ENCODE measurements around the gene POC1B. TPM values are rescaled to one million over a fixed set of nuclear protein-coding genes. Genes with fewer than 3 reads are reported as not detected.

POC1B gene
- total RNA-seq, 3 donors from 2014 or later: 16.0 to 30.4 (median 27.9) TPM

DNA sequence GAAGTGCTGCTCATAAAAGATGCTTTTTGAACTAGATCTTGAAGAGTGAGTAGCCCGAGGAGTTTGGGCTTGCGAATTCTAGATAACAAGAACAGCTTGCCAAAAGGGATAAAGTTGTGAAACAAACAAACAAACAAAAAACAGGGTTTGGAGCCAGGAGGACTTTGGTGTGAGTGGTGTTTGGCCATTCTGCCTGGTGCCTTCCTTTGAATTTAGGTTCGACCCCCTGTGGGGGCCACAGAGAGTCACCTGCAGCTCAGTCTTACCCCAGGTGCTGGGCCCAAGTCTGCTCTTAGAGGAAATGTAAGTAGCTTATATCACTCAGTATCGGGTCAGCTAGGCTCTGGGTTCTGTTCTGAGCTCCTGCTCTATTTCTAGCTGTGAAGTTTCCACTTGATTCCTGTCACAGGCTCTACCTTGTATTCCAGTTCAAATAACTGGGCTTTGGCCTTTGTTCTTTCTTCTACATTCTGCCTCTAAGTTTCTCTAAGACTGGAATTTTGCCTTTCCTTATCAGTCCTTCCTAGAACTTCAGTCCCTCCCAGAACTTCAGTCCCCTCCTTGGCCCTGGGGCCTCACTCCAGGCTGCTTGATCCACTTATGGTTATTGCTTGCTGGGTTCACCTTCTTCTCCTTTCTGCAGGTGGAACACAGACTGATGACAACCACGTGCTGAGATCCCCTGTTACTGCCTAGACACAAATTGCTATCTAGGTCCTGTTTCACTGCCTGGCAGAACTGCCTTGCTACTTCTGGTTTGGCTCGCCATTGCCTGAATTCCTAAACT is 153.1 kb downstream of the POC1B start:
- H3K27ac ChIP-seq: peak overlapping the region; percentile 75 to 82

DNA sequence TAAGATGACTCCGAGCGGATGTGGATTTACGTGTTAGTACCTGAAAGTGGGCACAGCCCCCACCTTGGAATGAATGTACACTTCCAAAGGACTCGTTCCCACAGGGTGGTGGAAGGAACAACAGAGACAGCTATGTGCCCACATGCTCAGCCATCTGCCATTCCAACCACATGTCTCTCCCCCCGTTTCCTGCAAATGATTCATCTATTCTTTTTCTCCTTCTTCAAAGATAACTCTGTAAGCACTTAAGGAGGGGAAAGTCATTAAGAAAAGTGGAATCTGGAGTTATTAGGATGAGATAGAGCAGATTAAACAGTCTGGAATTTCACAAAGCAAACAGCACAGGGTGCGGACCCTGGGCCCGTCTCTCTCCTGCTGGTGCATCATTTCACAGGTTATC is 155.0 kb downstream of the POC1B start:
- intact Hi-C loops (cut with DNase I; ENCODE audit: low total_unique reads): no loop called here
- H3K4me1 ChIP-seq: peaks cover 0 to 3% of the 10 kb centered on the region in 2 donors
- no peaks in the 10 kb centered on the region for H3K27me3 ChIP-seq
- peak overlapping the region; percentile 75 to 82 for H3K27ac ChIP-seq
- TF ChIP-seq POLR2A (IDR thresholded peaks at IDR 0.05) (no peak), POLR2AphosphoS5 (IDR thresholded peaks at IDR 0.05) (peak in 1 of 3 donors; percentile 43)
- TF ChIP-seq, protein P1, sequence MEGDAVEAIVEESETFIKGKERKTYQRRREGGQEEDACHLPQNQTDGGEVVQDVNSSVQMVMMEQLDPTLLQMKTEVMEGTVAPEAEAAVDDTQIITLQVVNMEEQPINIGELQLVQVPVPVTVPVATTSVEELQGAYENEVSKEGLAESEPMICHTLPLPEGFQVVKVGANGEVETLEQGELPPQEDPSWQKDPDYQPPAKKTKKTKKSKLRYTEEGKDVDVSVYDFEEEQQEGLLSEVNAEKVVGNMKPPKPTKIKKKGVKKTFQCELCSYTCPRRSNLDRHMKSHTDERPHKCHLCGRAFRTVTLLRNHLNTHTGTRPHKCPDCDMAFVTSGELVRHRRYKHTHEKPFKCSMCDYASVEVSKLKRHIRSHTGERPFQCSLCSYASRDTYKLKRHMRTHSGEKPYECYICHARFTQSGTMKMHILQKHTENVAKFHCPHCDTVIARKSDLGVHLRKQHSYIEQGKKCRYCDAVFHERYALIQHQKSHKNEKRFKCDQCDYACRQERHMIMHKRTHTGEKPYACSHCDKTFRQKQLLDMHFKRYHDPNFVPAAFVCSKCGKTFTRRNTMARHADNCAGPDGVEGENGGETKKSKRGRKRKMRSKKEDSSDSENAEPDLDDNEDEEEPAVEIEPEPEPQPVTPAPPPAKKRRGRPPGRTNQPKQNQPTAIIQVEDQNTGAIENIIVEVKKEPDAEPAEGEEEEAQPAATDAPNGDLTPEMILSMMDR (IDR thresholded peaks at IDR 0.05): no peak
- H3K9me3 ChIP-seq: no peaks in the 10 kb centered on the region
- peak in 1 of 2 donors; percentile 86 for DNase-seq (ENCODE audit: low spot score in 2 of 2)
- H3K36me3 ChIP-seq: no peaks in the 10 kb centered on the region
- no peak overlapping the region for H3K4me3 ChIP-seq

More for the DNA sequence above, 153.1 kb downstream of the POC1B start:
- Histone ChIP-seq H3K9me3 (no peaks in the 10 kb centered on the region), H3K4me1 (peaks cover 0 to 3% of the 10 kb centered on the region in 2 donors), H3K27me3 (no peaks in the 10 kb centered on the region), H3K4me3 (no peak overlapping the region), H3K36me3 (no peaks in the 10 kb centered on the region)
- intact Hi-C loops (cut with DNase I; ENCODE audit: low total_unique reads): no loop called here
- DNase-seq (ENCODE audit: low spot score in 2 of 2): no peak
- TF ChIP-seq, protein P1 (IDR thresholded peaks at IDR 0.05): no peak
- TF ChIP-seq POLR2AphosphoS5 (IDR thresholded peaks at IDR 0.05) (no peak), POLR2A (IDR thresholded peaks at IDR 0.05) (no peak)

DNA sequence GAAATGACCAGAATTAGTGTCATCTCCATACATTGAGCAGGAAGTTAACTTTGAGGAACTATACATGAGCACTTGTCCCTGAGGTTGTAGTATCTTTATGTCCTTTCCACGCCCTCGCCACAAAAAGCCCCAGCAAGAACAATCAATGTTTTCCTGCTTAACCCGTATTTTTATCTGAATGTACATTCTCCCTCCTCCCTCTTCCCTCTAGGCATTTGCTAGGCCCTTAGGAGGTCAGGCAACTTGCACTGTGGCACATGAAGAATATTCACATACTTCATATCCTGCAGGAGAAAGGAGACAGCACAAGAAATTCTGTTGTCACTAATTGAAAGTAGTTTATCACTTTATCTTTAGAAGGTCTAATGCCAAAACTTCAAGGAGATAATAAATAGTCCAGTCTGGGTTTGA is 155.4 kb downstream of the POC1B start:
- TF ChIP-seq, protein P1 (IDR thresholded peaks at IDR 0.05): no peak
- no peak for TF ChIP-seq POLR2A (IDR thresholded peaks at IDR 0.05)
- no peak for TF ChIP-seq POLR2AphosphoS5 (IDR thresholded peaks at IDR 0.05)
- no peaks in the 10 kb centered on the region for H3K36me3 ChIP-seq
- H3K27me3 ChIP-seq: no peaks in the 10 kb centered on the region
- no peak overlapping the region for H3K4me3 ChIP-seq
- H3K9me3 ChIP-seq: no peaks in the 10 kb centered on the region
- intact Hi-C loops (cut with DNase I; ENCODE audit: low total_unique reads): no loop called here
- no peak for DNase-seq (ENCODE audit: low spot score in 2 of 2)
- H3K27ac ChIP-seq: peak overlapping the region; percentile 75 to 82
- peaks cover 0 to 3% of the 10 kb centered on the region in 2 donors for H3K4me1 ChIP-seq

Other genes starting within 250 kb of the POC1B start
- gene DUSP6, start 173.5 kb downstream of the POC1B start, total RNA-seq: 10 to 100 TPM; 53.8 to 97.5 (median 88.8) TPM
- 10 to 100 TPM in 1 of 3 donors, 1 to 10 TPM in 2; 5.3 to 11.1 (median 7.2) TPM for gene GALNT4, start 1.3 kb downstream of the POC1B start, total RNA-seq
- 10 to 100 TPM; 40.3 to 76.8 (median 54.6) TPM for gene ATP2B1, start 182.8 kb upstream of the POC1B start, total RNA-seq